Common myeloid progenitor, CD34-positive (primary cell): ENCODE data around the gene CXCR6.

Source experiments
- CTCF ChIA-PET: fragments of 350-600 bp; sonication (Branson Sonifier 250); formaldehyde crosslinking; loops from one replicate; lab custom pipeline; 2021; ENCODE audit warnings: antibody characterized with exemption; lab: Charles Lee
- POLR2A ChIA-PET: fragments of 350-600 bp; sonication (Branson Sonifier 250); formaldehyde crosslinking; loops from one replicate; lab custom pipeline; 2021; ENCODE audit warnings: antibody characterized with exemption; lab: Charles Lee
- DNase-seq, 3 donors: peaks; one replicate each; pipeline versions ENCODE4 v3.0.0 to v3.0.0-alpha.2; 2013
- H3K27ac ChIP-seq, 2 experiments: 1 replicate in 1 of 2; 2 replicates in 1 of 2; pipeline ENCODE4 v1.7.0; 2013; ENCODE audit warnings: inconsistent platforms in 2 of 2, low read length in 2 of 2, mild to moderate bottlenecking in 2 of 2, low read depth in 1 of 2, moderate library complexity in 1 of 2; ENCODE audit not compliant: severe bottlenecking in 2 of 2, insufficient read depth in 1 of 2, poor library complexity in 1 of 2
- H3K27me3 ChIP-seq, 5 experiments: replicated peaks in 2 of 5; 1 replicate in 3 of 5; 2 replicates in 2 of 5; pipeline versions ENCODE4 v1.6.1 to v1.7.0; 2013; ENCODE audit warnings: low read length in 4 of 5, mild to moderate bottlenecking in 2 of 5, moderate library complexity in 2 of 5, inconsistent platforms in 1 of 5; ENCODE audit not compliant: insufficient read depth in 5 of 5, control insufficient read depth in 4 of 5
- H3K36me3 ChIP-seq, 4 experiments: 1 replicate in 2 of 4; 2 replicates in 2 of 4; pipeline versions ENCODE4 v1.6.1 to v1.7.0; 2013; ENCODE audit warnings: low read length in 3 of 4, control low read depth in 1 of 4, mild to moderate bottlenecking in 1 of 4; ENCODE audit not compliant: control insufficient read depth in 4 of 4, insufficient read depth in 4 of 4
- H3K4me1 ChIP-seq, 4 experiments: 1 replicate in 3 of 4; 2 replicates in 1 of 4; pipeline versions ENCODE4 v1.6.1 to v1.7.1; 2013; ENCODE audit warnings: low read length in 3 of 4, mild to moderate bottlenecking in 3 of 4, control low read depth in 1 of 4, inconsistent platforms in 1 of 4, moderate library complexity in 1 of 4; ENCODE audit not compliant: control insufficient read depth in 4 of 4, insufficient read depth in 4 of 4; ENCODE audit errors: control extremely low read depth in 1 of 4
- H3K4me3 ChIP-seq, 7 experiments: 1 replicate in 4 of 7; 2 replicates in 3 of 7; pipeline versions ENCODE4 v1.5.1 to v1.7.0; 2013; ENCODE audit warnings: mild to moderate bottlenecking in 7 of 7, low read length in 6 of 7, moderate library complexity in 6 of 7, inconsistent platforms in 2 of 7, low read depth in 2 of 7, control low read depth in 1 of 7; ENCODE audit not compliant: insufficient read depth in 4 of 7, control insufficient read depth in 1 of 7; ENCODE audit errors: extremely low read depth in 1 of 7
- H3K9me3 ChIP-seq, 5 experiments: 1 replicate in 4 of 5; 2 replicates in 1 of 5; pipeline versions ENCODE4 v1.6.1 to v1.7.1; 2013; ENCODE audit warnings: low read length in 4 of 5, mild to moderate bottlenecking in 2 of 5, inconsistent platforms in 1 of 5, low read depth in 1 of 5, moderate library complexity in 1 of 5; ENCODE audit not compliant: control insufficient read depth in 4 of 5, insufficient read depth in 2 of 5; ENCODE audit errors: control extremely low read depth in 1 of 5
- WGBS: methylation state at CpG from one replicate; pipeline ENCODE4 v1.1.5; 2013; ENCODE audit not compliant: insufficient coverage; 5-methylcytosine and 5-hydroxymethylcytosine counted together

The CXCR6 gene

GRCh38 chr3:45969953-45970352, 26.7 kb downstream of the CXCR6 start:
- H3K27me3 ChIP-seq, result no peaks in the 10 kb centered on the region
- peaks cover 0 to 20% (median 12%) of the 10 kb centered on the region in 4 experiments for H3K4me1 ChIP-seq
- ChIA-PET POLR2A (no interaction called here), CTCF (interaction anchor here (1.1 to 6.6 kb wide), 5 partner anchors 13 to 114 kb away, joined by 3 to 28 read pairs (median 5); no protein-coding TSS in a partner anchor)
- no peak for DNase-seq
- peaks cover 21 to 74% (median 56%) of the 10 kb centered on the region in 4 experiments for H3K36me3 ChIP-seq
- no peak overlapping the region for H3K4me3 ChIP-seq
- no peaks in the 10 kb centered on the region for H3K9me3 ChIP-seq
- H3K27ac ChIP-seq, result no peak overlapping the region
- WGBS, result 100% methylated on average over 2 of the region's 3 CpGs

- WGBS, result 67% methylated on average over 3 of the region's 6 CpGs
- H3K4me1 ChIP-seq, result peaks cover 7 to 31% (median 26%) of the 10 kb centered on the region in 4 experiments
- ChIA-PET POLR2A (no interaction called here), CTCF (interaction anchor here (1.0 to 2.1 kb wide), 4 partner anchors 11 to 106 kb away, joined by 3 to 6 read pairs (median 4); no protein-coding TSS in a partner anchor)
- H3K4me3 ChIP-seq, result peak overlapping the region in 1 of 7 experiments; percentile 38
- H3K27ac ChIP-seq, result peak overlapping the region in 1 of 2 experiments; percentile 45
- DNase-seq, result peak; percentile 14 to 68 (median 68)
- H3K27me3 ChIP-seq, result no peaks in the 10 kb centered on the region
- H3K9me3 ChIP-seq, result no peaks in the 10 kb centered on the region
- H3K36me3 ChIP-seq, result peaks cover 23 to 69% (median 37%) of the 10 kb centered on the region in 4 experiments
Measured at GRCh38 chr3:45972534-45973402, 29.5 kb downstream of the CXCR6 start.

- CTCF ChIA-PET, result interaction anchor here (2.1 kb wide), 1 partner anchor 103 kb away, joined by 6 read pairs; no protein-coding TSS in a partner anchor
- no peak for DNase-seq
- peaks cover 18 to 68% (median 34%) of the 10 kb centered on the region in 4 experiments for H3K36me3 ChIP-seq
- 100% methylated on average over 3 of the region's 4 CpGs for WGBS
- H3K4me3 ChIP-seq, result no peak overlapping the region
- no peaks in the 10 kb centered on the region for H3K9me3 ChIP-seq
- peaks cover 7 to 36% (median 26%) of the 10 kb centered on the region in 4 experiments for H3K4me1 ChIP-seq
- H3K27me3 ChIP-seq, result no peaks in the 10 kb centered on the region
- POLR2A ChIA-PET, result no interaction called here
- no peak overlapping the region for H3K27ac ChIP-seq
Measured at GRCh38 chr3:45974686-45975085, 31.4 kb downstream of the CXCR6 start.

- H3K27me3 ChIP-seq, result no peaks in the 10 kb centered on the region
- H3K27ac ChIP-seq, result no peak overlapping the region
- peaks cover 13 to 64% (median 32%) of the 10 kb centered on the region in 4 experiments for H3K36me3 ChIP-seq
- no peak overlapping the region for H3K4me3 ChIP-seq
- H3K4me1 ChIP-seq, result peaks cover 7 to 36% (median 26%) of the 10 kb centered on the region in 4 experiments
- peak in 2 of 3 donors; percentile 18 to 38 for DNase-seq
- ChIA-PET POLR2A (interaction anchor here (0.6 kb wide), 1 partner anchor 1550 kb away, joined by 4 read pairs; no protein-coding TSS in a partner anchor), CTCF (interaction anchor here (1.0 to 2.2 kb wide), 3 partner anchors 9 to 103 kb away, joined by 3 to 12 read pairs (median 3); no protein-coding TSS in a partner anchor)
- H3K9me3 ChIP-seq, result no peaks in the 10 kb centered on the region
- WGBS, result 10% methylated on average over 5 of the region's 5 CpGs
Measured at GRCh38 chr3:45975686-45976085, 32.4 kb downstream of the CXCR6 start.

GRCh38 chr3:45976191-45977091, 33.2 kb downstream of the CXCR6 start:
- no peak for DNase-seq
- ChIA-PET CTCF (interaction anchor here (1.0 to 2.2 kb wide), 4 partner anchors 8 to 102 kb away, joined by 3 to 12 read pairs (median 4); no protein-coding TSS in a partner anchor), POLR2A (interaction anchor here (0.6 kb wide), 1 partner anchor 1550 kb away, joined by 4 read pairs; no protein-coding TSS in a partner anchor)
- Histone ChIP-seq H3K9me3 (no peaks in the 10 kb centered on the region), H3K27me3 (no peaks in the 10 kb centered on the region), H3K4me3 (no peak overlapping the region), H3K36me3 (peaks cover 13 to 65% (median 38%) of the 10 kb centered on the region in 4 experiments), H3K4me1 (peaks cover 7 to 36% (median 26%) of the 10 kb centered on the region in 4 experiments), H3K27ac (no peak overlapping the region)
- WGBS, result 79% methylated on average over 4 of the region's 6 CpGs

- Histone ChIP-seq H3K4me1 (peaks cover 7 to 24% (median 14%) of the 10 kb centered on the region in 4 experiments), H3K27ac (no peak overlapping the region), H3K9me3 (no peaks in the 10 kb centered on the region), H3K4me3 (no peak overlapping the region), H3K27me3 (no peaks in the 10 kb centered on the region), H3K36me3 (peaks cover 21 to 81% (median 51%) of the 10 kb centered on the region in 4 experiments)
- POLR2A ChIA-PET, result no interaction called here
- 100% methylated on average over 3 of the region's 5 CpGs for WGBS
- CTCF ChIA-PET, result interaction anchor here (0.9 kb wide), 1 partner anchor 99 kb away, joined by 7 read pairs; no protein-coding TSS in a partner anchor
- no peak for DNase-seq
Measured at GRCh38 chr3:45978006-45978761, 34.9 kb downstream of the CXCR6 start.
